HepG2 (cell line): ENCODE measurements around the gene FUCA2. TPM values are rescaled to one million over a fixed set of nuclear protein-coding genes. Genes with fewer than 3 reads are reported as not detected.
A peak's percentile ranks its signal among the peaks of the same experiment; 100 is the strongest.

Source experiments
- ARID5B ChIP-seq: IDR thresholded peaks from 2 replicates; pipeline ENCODE4 v1.4.0; 2020; ENCODE audit warnings: mild to moderate bottlenecking, missing genetic modification reagents
- ELF3 ChIP-seq: IDR thresholded peaks from 2 replicates; pipeline ENCODE4 v1.6.1; 2016; ENCODE audit warnings: missing genetic modification reagents, missing compliant biosample characterization
- FOSL1 ChIP-seq: sonication (generic); formaldehyde crosslinking; IDR thresholded peaks from 2 replicates; pipeline ENCODE4 v1.9.0; 2021; ENCODE audit warnings: missing genetic modification reagents, borderline replicate concordance
- GATAD2A ChIP-seq: IDR thresholded peaks from 2 replicates; pipeline ENCODE4 v1.6.1; 2016
- GFI1 ChIP-seq: sonication (generic); formaldehyde crosslinking; IDR thresholded peaks from 2 replicates; pipeline ENCODE4 v1.5.0; 2020; ENCODE audit warnings: missing genetic modification reagents, mild to moderate bottlenecking, borderline replicate concordance
- MAFK ChIP-seq, 2 experiments: IDR thresholded peaks in 1 of 2; conservative IDR thresholded peaks in 1 of 2; 2 replicates each; pipeline ENCODE4 v1.6.1; 2011; ENCODE audit warnings: improper control_type of control experiment in 2 of 2, low read length in 2 of 2
- MED1 ChIP-seq: sonication (generic); formaldehyde crosslinking; IDR thresholded peaks from 2 replicates; pipeline ENCODE4 v1.4.0; 2020; ENCODE audit warnings: missing genetic modification reagents
- NCOR1 ChIP-seq: fragments of 200-600 bp; sonication (generic); IDR thresholded peaks from 2 replicates; pipeline ENCODE4 v1.7.0; 2017; ENCODE audit warnings: antibody characterized with exemption, low read length, borderline replicate concordance
- TCF7 ChIP-seq: sonication (generic); IDR thresholded peaks from 2 replicates; pipeline ENCODE4 v1.6.1; 2016; ENCODE audit warnings: antibody characterized with exemption, low read depth
- TEAD3 ChIP-seq: optimal IDR thresholded peaks from 2 replicates; pipeline ENCODE3; 2016; ENCODE audit warnings: borderline replicate concordance
- TFDP2 ChIP-seq: sonication (generic); formaldehyde crosslinking; IDR thresholded peaks from 2 replicates; pipeline ENCODE4 v1.4.0; 2020; ENCODE audit warnings: missing genetic modification reagents
- ZSCAN21 ChIP-seq: sonication (generic); formaldehyde crosslinking; IDR thresholded peaks from 2 replicates; pipeline ENCODE4 v1.8.0; 2022; ENCODE audit warnings: mild to moderate bottlenecking, missing genetic modification reagents, moderate library complexity, borderline replicate concordance
- polyA plus RNA-seq, 8 experiments: library from polyadenylated mRNA; depleted of rRNA in 3 of 8; stranded (reverse) in 7 of 8; unstranded in 1 of 8; fragments of >200 nt; fragmentation: Illumina TruSeq in 4 of 8; extraction: Trizol in 4 of 8; gene quantifications; 2 replicates each; pipeline versions ENCODE4 v1.2.1 to v1.2.3, GENCODE V29; 2011 to 2016; ENCODE audit warnings: low read depth in 4 of 8, missing spikeins in 1 of 8, mixed read lengths in 1 of 8; ENCODE audit not compliant: insufficient read depth in 1 of 8
- total RNA-seq, 5 experiments: library from RNA; depleted of rRNA; stranded (reverse); fragments of >200 nt; fragmentation: Illumina TruSeq; extraction: Trizol; gene quantifications; 2 replicates each; pipeline ENCODE4 v1.2.3, GENCODE V29; 2016; ENCODE audit warnings: low read depth in 1 of 5
- TF ChIP-seq, protein P1 (sequence below): sonication (generic); formaldehyde crosslinking; IDR thresholded peaks from 2 replicates; pipeline ENCODE4 v1.5.1; 2020; ENCODE audit warnings: mild to moderate bottlenecking, missing genetic modification reagents, moderate library complexity
- TF ChIP-seq, protein P2 (sequence below): sonication (generic); formaldehyde crosslinking; IDR thresholded peaks from 2 replicates; pipeline ENCODE4 v1.5.1; 2020; ENCODE audit warnings: missing genetic modification reagents, mild to moderate bottlenecking, borderline replicate concordance
- TF ChIP-seq, protein P3 (sequence below): sonication (generic); formaldehyde crosslinking; IDR thresholded peaks from 2 replicates; pipeline ENCODE4 v1.8.0; 2023; ENCODE audit warnings: mild to moderate bottlenecking, missing genetic modification reagents

The FUCA2 gene
- total and polyA plus RNA-seq, 2 of the 13 experiments (the other 11 are each of a cell fraction or from before 2014, with no cell fraction given) = 87.4 to 144 TPM

- TF ChIP-seq, protein P1, sequence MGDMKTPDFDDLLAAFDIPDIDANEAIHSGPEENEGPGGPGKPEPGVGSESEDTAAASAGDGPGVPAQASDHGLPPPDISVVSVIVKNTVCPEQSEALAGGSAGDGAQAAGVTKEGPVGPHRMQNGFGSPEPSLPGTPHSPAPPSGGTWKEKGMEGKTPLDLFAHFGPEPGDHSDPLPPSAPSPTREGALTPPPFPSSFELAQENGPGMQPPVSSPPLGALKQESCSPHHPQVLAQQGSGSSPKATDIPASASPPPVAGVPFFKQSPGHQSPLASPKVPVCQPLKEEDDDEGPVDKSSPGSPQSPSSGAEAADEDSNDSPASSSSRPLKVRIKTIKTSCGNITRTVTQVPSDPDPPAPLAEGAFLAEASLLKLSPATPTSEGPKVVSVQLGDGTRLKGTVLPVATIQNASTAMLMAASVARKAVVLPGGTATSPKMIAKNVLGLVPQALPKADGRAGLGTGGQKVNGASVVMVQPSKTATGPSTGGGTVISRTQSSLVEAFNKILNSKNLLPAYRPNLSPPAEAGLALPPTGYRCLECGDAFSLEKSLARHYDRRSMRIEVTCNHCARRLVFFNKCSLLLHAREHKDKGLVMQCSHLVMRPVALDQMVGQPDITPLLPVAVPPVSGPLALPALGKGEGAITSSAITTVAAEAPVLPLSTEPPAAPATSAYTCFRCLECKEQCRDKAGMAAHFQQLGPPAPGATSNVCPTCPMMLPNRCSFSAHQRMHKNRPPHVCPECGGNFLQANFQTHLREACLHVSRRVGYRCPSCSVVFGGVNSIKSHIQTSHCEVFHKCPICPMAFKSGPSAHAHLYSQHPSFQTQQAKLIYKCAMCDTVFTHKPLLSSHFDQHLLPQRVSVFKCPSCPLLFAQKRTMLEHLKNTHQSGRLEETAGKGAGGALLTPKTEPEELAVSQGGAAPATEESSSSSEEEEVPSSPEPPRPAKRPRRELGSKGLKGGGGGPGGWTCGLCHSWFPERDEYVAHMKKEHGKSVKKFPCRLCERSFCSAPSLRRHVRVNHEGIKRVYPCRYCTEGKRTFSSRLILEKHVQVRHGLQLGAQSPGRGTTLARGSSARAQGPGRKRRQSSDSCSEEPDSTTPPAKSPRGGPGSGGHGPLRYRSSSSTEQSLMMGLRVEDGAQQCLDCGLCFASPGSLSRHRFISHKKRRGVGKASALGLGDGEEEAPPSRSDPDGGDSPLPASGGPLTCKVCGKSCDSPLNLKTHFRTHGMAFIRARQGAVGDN = no peak
- TF ChIP-seq ELF3 (CRISPR knock-in tag) (peak; percentile 59; the same call in 1 of the 2 replicates), FOSL1 (CRISPR knock-in tag) (peak; percentile 36; the same call in 1 of the 2 replicates), TFDP2 (no peak), ZSCAN21 (CRISPR knock-in tag) (no peak), MED1 (CRISPR knock-in tag) (0 out of 2 replicates have a peak, but pooled peaks have one; percentile 31), TCF7 (peak; percentile 43; the same call in 1 of the 2 replicates), TEAD3 (CRISPR knock-in tag) (peak; percentile 27), NCOR1 (peak; percentile 39; the same call in 1 of the 2 replicates), GATAD2A (CRISPR knock-in tag) (peak; percentile 36; the same call in 1 of the 2 replicates), ARID5B (CRISPR knock-in tag) (peak; percentile 67; the same call in 1 of the 2 replicates), GFI1 (CRISPR knock-in tag) (peak; percentile 81), MAFK (conservative IDR thresholded peaks at IDR 0.05 in 1 of 2, IDR thresholded peaks at IDR 0.05 in 1 of 2; ENCODE audit: low read length in 2 of 2) (peak; percentile 30 to 38; a peak in 2 of 4 replicates)
- TF ChIP-seq, protein P2, sequence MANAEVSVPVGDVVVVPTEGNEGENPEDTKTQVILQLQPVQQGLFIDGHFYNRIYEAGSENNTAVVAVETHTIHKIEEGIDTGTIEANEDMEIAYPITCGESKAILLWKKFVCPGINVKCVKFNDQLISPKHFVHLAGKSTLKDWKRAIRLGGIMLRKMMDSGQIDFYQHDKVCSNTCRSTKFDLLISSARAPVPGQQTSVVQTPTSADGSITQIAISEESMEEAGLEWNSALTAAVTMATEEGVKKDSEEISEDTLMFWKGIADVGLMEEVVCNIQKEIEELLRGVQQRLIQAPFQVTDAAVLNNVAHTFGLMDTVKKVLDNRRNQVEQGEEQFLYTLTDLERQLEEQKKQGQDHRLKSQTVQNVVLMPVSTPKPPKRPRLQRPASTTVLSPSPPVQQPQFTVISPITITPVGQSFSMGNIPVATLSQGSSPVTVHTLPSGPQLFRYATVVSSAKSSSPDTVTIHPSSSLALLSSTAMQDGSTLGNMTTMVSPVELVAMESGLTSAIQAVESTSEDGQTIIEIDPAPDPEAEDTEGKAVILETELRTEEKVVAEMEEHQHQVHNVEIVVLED (CRISPR knock-in tag) = no peak
- TF ChIP-seq, protein P3, sequence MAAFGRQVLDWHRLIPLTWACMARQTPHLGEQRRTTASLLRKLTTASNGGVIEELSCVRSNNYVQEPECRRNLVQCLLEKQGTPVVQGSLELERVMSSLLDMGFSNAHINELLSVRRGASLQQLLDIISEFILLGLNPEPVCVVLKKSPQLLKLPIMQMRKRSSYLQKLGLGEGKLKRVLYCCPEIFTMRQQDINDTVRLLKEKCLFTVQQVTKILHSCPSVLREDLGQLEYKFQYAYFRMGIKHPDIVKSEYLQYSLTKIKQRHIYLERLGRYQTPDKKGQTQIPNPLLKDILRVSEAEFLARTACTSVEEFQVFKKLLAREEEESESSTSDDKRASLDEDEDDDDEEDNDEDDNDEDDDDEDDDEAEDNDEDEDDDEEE (CRISPR knock-in tag) = no peak
Observed at GRCh38 chr6:143545976-143546547, 34.5 kb upstream of the FUCA2 start (continued).
